Mucosa of stomach (tissue), 1 donor: ENCODE results near the gene RMI2.

ENCODE experiments used
- H3K27me3 ChIP-seq: one replicate; pipeline ENCODE4 v1.7.0; 2013; ENCODE audit warnings: mild to moderate bottlenecking, low read length; ENCODE audit not compliant: control insufficient read depth, insufficient read depth
- H3K36me3 ChIP-seq: one replicate; pipeline ENCODE4 v1.7.0; 2013; ENCODE audit warnings: low read length; ENCODE audit not compliant: control insufficient read depth, insufficient read depth
- H3K4me1 ChIP-seq: one replicate; pipeline ENCODE4 v1.7.0; 2013; ENCODE audit warnings: mild to moderate bottlenecking, low read length; ENCODE audit not compliant: control insufficient read depth, insufficient read depth
- H3K4me3 ChIP-seq: one replicate; pipeline ENCODE4 v1.7.0; 2013; ENCODE audit warnings: low read length
- H3K9ac ChIP-seq: one replicate; pipeline ENCODE4 v1.7.0; 2013; ENCODE audit warnings: mild to moderate bottlenecking, low read length, moderate library complexity
- H3K9me3 ChIP-seq: one replicate; pipeline ENCODE4 v1.7.0; 2013; ENCODE audit warnings: mild to moderate bottlenecking, low read length, moderate library complexity; ENCODE audit not compliant: control insufficient read depth
- donor health status: Pancreatic carcinoma.

The RMI2 gene

GRCh38 chr16:11395008-11395948 lies 50.0 kb downstream of the RMI2 start:
- Histone ChIP-seq H3K4me3 (no peak overlapping the region), H3K9ac (no peak overlapping the region), H3K4me1 (peaks cover 8% of the 10 kb centered on the region), H3K36me3 (no peaks in the 10 kb centered on the region), H3K27me3 (peaks cover 6% of the 10 kb centered on the region), H3K9me3 (no peaks in the 10 kb centered on the region)

- Histone ChIP-seq H3K27me3 (peaks cover 6% of the 10 kb centered on the region), H3K9ac (no peak overlapping the region), H3K9me3 (no peaks in the 10 kb centered on the region), H3K4me3 (no peak overlapping the region), H3K4me1 (peaks cover 8% of the 10 kb centered on the region), H3K36me3 (no peaks in the 10 kb centered on the region)
Observed at GRCh38 chr16:11395949-11396240, 50.6 kb downstream of the RMI2 start.

- Histone ChIP-seq H3K27me3 (peaks cover 9% of the 10 kb centered on the region), H3K36me3 (no peaks in the 10 kb centered on the region), H3K9me3 (no peaks in the 10 kb centered on the region), H3K9ac (no peak overlapping the region), H3K4me1 (peaks cover 4% of the 10 kb centered on the region), H3K4me3 (no peak overlapping the region)
Observed at GRCh38 chr16:11396241-11397048, 51.2 kb downstream of the RMI2 start.

GRCh38 chr16:11398136-11398535 lies 52.9 kb downstream of the RMI2 start:
- Histone ChIP-seq H3K27me3 (peaks cover 9% of the 10 kb centered on the region), H3K9ac (no peak overlapping the region), H3K4me1 (no peaks in the 10 kb centered on the region), H3K36me3 (no peaks in the 10 kb centered on the region), H3K9me3 (no peaks in the 10 kb centered on the region), H3K4me3 (no peak overlapping the region)

- no peaks in the 10 kb centered on the region for H3K9me3 ChIP-seq
- H3K4me1 ChIP-seq = no peaks in the 10 kb centered on the region
- peaks cover 9% of the 10 kb centered on the region for H3K27me3 ChIP-seq
- no peak overlapping the region for H3K4me3 ChIP-seq
- no peaks in the 10 kb centered on the region for H3K36me3 ChIP-seq
- H3K9ac ChIP-seq = no peak overlapping the region
Observed at GRCh38 chr16:11398851-11399250, 53.6 kb downstream of the RMI2 start.

GRCh38 chr16:11399261-11399831 lies 54.1 kb downstream of the RMI2 start:
- Histone ChIP-seq H3K9me3 (no peaks in the 10 kb centered on the region), H3K36me3 (no peaks in the 10 kb centered on the region), H3K4me1 (no peaks in the 10 kb centered on the region), H3K27me3 (peaks cover 9% of the 10 kb centered on the region), H3K9ac (no peak overlapping the region), H3K4me3 (no peak overlapping the region)

- Histone ChIP-seq H3K36me3 (no peaks in the 10 kb centered on the region), H3K9ac (no peak overlapping the region), H3K4me1 (no peaks in the 10 kb centered on the region), H3K9me3 (no peaks in the 10 kb centered on the region), H3K27me3 (peaks cover 9% of the 10 kb centered on the region), H3K4me3 (no peak overlapping the region)
Observed at GRCh38 chr16:11400076-11400475, 54.8 kb downstream of the RMI2 start.
